Measurements from ENCODE around the gene ROBO1.

Gene ROBO1

DNA sequence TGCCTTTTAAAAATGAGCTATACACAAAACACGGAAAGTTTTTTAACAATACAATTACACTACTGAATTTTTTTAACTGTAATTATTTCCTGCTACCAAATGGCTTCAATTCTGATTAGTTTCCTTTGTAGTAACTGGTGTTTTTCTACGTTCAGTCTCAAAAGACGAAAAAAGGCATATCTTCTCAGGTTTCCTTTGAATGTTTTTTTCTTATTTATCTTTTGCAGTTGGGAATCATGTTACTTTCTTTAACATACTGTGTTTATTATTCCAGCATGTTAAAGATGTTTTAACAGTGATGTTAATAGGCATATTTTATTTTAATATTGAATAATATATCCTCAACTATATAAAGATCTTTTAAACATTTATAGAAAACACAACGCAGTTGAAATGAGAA lies 1055.5 kb downstream of the ROBO1 start:
- DNase-seq (ENCODE audit: low read depth) = no peak
- TF ChIP-seq, protein P1, sequence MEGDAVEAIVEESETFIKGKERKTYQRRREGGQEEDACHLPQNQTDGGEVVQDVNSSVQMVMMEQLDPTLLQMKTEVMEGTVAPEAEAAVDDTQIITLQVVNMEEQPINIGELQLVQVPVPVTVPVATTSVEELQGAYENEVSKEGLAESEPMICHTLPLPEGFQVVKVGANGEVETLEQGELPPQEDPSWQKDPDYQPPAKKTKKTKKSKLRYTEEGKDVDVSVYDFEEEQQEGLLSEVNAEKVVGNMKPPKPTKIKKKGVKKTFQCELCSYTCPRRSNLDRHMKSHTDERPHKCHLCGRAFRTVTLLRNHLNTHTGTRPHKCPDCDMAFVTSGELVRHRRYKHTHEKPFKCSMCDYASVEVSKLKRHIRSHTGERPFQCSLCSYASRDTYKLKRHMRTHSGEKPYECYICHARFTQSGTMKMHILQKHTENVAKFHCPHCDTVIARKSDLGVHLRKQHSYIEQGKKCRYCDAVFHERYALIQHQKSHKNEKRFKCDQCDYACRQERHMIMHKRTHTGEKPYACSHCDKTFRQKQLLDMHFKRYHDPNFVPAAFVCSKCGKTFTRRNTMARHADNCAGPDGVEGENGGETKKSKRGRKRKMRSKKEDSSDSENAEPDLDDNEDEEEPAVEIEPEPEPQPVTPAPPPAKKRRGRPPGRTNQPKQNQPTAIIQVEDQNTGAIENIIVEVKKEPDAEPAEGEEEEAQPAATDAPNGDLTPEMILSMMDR (conservative IDR thresholded peaks at IDR 0.05; ENCODE audit: low read depth, low read length) = no peak
- H3K4me3 ChIP-seq (ENCODE audit: low read depth, low read length) = no peak overlapping the region

- TF ChIP-seq, protein P1 (conservative IDR thresholded peaks at IDR 0.05; ENCODE audit: low read depth, low read length) = no peak
- no peak overlapping the region for H3K4me3 ChIP-seq (ENCODE audit: low read depth, low read length)
- no peak for DNase-seq (ENCODE audit: low read depth)
These were observed 1059.2 kb downstream of the ROBO1 start for GRCh38 chr3:78708565-78709073.

- H3K4me3 ChIP-seq (ENCODE audit: low read depth, low read length) = no peak overlapping the region
- no peak for DNase-seq (ENCODE audit: low read depth)
- TF ChIP-seq, protein P1 (conservative IDR thresholded peaks at IDR 0.05; ENCODE audit: low read depth, low read length) = no peak
These were observed 1060.2 kb downstream of the ROBO1 start for GRCh38 chr3:78707609-78708008.

GRCh38 chr3:78706906-78707523 lies 1060.8 kb downstream of the ROBO1 start:
- TF ChIP-seq, protein P1 (conservative IDR thresholded peaks at IDR 0.05; ENCODE audit: low read depth, low read length) = no peak
- H3K4me3 ChIP-seq (ENCODE audit: low read depth, low read length) = no peak overlapping the region
- no peak for DNase-seq (ENCODE audit: low read depth)

DNA sequence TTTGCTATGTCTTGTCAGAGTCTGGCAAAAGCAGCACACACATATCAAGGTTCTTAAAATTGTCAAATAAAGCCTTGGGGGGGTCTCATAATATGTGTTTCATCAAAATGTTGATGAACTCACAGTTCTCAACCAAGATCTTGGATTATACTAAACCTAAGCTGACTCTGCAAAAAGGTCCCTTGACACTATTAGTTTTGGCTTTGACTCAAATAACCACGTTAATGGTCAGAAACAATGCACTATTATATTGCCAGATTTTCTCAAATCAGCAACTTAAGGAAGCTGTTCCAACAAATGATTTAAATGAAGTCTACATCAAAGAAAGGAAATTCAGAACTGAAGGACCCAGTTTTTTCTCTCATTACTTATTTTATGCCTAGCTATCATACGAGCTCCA lies 1063.9 kb downstream of the ROBO1 start:
- no peak overlapping the region for H3K4me3 ChIP-seq (ENCODE audit: low read depth, low read length)
- DNase-seq (ENCODE audit: low read depth) = no peak
- TF ChIP-seq, protein P1 (conservative IDR thresholded peaks at IDR 0.05; ENCODE audit: low read depth, low read length) = no peak

DNA sequence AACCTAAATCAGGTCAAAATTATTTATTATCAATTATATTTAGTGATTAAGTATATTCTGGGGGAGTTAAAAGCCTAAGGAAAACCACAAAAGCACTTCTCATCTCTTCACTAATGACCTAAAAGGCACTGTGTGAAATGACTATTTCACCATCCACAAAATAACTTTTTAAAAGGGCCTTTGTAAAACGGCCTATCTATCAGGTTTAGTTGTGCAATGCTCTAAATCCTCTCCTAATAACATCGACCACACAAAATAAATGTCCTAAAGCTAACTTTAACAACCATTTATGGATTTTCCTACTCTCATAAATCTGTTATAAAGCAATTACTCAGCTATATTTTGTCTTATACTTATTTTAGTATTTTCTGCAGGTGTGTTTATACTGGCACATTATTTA lies 1066.3 kb downstream of the ROBO1 start:
- TF ChIP-seq, protein P1 (conservative IDR thresholded peaks at IDR 0.05; ENCODE audit: low read depth, low read length) = no peak
- no peak for DNase-seq (ENCODE audit: low read depth)
- no peak overlapping the region for H3K4me3 ChIP-seq (ENCODE audit: low read depth, low read length)

DNA sequence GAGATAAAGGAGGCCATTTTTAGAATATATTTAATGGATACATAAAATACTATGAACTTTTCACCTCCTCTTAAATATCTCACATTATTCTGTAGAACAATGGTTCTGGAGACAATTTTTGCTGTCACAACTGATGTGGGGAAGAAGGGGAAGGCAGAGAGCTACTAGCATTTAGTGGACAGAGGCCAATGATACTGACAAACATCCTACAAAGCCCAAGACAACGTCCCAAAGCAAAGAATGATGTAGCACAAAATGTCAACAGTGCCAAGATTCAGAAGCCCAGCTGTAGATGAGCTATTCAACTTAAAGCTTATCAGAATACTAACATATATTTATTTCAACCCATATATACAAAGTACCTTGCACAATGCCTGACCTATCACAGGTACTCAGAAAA lies 1069.4 kb downstream of the ROBO1 start:
- TF ChIP-seq, protein P1 (conservative IDR thresholded peaks at IDR 0.05; ENCODE audit: low read depth, low read length) = no peak
- no peak overlapping the region for H3K4me3 ChIP-seq (ENCODE audit: low read depth, low read length)
- DNase-seq (ENCODE audit: low read depth) = no peak
